GM12801 (cell line): ENCODE results near the gene C2CD4C.

ENCODE experiments used
- TF ChIP-seq, protein P1 (sequence below): IDR thresholded peaks from one replicate; pipeline ENCODE4 v1.5.1; 2011; ENCODE audit warnings: control low read depth; ENCODE audit not compliant: insufficient read length; ENCODE audit errors: extremely low read depth

Gene C2CD4C

DNA sequence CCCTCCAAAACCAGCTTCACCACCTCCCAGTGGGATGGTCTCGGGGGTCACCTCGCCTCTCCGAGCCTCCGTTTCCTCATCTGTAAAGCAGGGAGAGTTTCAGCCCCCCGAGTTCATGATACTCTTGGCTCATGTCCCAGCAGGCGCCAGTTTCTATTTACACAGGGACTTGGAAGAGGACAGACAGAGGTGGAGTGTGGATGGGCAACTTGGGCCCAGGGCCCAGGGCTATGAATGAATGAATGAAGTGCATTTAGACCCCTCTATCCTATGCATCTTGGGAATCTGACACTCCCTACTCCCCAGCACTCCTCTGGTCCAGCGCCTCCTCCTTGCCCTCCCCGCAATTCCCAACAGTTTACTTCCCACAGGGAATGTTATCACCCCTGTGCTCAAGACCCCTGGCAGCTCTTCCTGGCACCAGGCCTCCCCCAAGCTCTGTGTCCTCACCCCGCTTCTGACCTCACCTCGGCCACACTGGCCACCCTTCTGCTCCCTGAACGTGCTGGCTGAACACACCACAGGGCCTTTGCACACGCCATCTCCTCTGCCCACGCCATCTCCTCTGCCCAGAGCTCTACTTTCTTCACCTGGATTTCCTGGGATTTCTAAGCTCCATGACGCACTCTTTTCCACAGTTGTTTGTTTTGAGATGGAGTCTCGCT is 4.9 kb upstream of the C2CD4C start:
- TF ChIP-seq, protein P1, sequence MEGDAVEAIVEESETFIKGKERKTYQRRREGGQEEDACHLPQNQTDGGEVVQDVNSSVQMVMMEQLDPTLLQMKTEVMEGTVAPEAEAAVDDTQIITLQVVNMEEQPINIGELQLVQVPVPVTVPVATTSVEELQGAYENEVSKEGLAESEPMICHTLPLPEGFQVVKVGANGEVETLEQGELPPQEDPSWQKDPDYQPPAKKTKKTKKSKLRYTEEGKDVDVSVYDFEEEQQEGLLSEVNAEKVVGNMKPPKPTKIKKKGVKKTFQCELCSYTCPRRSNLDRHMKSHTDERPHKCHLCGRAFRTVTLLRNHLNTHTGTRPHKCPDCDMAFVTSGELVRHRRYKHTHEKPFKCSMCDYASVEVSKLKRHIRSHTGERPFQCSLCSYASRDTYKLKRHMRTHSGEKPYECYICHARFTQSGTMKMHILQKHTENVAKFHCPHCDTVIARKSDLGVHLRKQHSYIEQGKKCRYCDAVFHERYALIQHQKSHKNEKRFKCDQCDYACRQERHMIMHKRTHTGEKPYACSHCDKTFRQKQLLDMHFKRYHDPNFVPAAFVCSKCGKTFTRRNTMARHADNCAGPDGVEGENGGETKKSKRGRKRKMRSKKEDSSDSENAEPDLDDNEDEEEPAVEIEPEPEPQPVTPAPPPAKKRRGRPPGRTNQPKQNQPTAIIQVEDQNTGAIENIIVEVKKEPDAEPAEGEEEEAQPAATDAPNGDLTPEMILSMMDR: no peak

DNA sequence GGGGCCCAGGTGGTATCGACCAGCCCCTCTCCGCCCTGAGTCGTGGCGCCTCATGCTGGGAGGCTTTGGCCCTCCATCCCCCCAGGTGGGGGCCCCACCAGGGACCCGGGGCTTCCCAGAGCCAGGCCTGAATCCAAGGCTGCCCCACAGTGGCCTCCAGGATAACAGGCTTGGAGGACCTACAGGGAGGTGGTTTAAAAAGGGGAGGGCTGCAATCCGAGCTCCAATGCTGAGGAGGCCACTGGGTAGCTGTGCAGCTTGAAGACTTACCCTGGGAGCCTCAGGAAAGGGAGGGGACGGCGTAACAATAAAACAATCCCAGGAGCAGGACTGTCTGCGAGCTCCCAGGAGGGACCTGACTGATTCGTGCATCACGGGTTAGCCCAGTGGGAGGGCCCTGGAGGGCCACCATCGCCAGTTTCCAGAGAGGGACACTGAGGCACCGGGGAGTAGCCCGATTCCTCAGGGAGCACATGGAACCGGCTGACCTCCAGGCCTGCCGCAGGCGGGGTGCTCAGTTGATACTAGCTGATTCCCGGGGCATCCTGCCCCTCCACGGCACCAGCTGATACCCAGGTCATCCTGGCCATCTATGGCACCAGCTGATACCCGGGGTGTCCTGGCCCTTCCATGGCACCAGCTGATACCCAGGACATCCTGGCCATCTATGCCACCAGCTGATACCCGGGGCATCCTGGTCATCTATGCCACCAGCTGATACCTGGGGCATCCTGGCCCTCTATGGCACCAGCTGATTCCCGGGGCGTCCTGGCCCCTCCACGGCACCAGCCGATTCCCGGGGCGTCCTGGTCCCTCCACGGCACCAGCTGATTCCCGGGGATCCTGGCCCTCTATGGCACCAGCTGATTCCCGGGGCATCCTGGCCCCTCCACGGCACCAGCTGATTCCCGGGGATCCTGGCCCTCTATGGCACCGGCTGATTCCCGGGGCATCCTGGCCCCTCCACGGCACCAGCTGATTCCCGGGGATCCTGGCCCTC is 3.7 kb upstream of the C2CD4C start:
- TF ChIP-seq, protein P1: no peak

DNA sequence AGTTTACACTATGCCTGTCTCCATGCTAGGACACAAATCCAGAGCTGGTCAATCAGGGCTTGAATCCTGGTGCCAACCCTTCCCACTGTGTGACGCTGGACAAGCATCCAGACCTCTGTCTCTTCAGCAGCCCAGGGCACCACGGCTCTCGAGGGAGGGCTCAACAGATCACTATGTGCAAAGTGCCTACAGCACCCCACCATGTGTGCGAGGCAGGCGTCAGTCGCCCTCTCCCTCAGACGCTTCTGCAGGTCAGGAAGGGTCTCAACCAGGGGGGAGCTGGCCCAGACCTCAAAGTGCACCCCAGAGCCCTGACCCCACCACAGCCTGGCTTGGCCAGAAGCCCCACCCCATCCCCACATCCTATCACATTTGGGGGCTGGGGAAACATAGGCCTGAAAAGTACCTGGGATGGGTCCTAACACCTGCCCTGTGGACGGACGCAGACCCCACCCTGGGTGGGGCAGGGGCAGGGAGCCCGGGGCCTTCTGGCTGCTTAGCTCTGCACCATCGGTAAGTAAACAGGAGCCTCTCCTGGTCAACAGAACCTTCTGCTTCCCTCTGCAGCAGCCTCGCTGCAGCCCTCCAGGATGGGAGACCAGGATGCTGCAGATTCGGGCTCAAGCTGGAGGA is 2.9 kb upstream of the C2CD4C start:
- TF ChIP-seq, protein P1: no peak

DNA sequence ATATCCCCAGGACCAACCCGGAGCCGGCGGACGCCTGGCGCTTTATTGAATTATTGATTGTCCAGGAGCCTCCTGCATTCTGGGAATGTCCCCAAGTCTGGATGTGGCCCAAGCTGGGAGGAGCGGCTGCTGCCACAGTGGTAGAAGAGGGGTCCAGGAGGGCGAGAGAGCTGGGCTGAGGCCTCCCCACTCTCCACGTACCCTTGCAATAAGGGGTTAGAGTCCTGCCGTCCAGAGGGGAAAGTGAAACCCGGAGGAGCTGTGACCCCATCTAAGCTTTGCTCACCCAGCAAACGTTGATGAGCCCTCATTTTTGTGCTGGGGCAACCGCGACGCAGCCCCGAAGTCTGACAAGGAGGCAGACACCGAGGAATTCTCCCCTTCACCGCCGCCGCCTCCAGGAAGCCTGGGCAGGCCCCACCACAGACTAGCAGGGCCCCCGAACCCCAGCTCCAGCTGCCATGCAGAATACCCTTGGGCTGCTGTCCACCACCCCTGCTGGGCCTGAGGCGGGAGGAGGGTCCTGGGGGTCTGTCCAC is 1.4 kb upstream of the C2CD4C start:
- TF ChIP-seq, protein P1: no peak

DNA sequence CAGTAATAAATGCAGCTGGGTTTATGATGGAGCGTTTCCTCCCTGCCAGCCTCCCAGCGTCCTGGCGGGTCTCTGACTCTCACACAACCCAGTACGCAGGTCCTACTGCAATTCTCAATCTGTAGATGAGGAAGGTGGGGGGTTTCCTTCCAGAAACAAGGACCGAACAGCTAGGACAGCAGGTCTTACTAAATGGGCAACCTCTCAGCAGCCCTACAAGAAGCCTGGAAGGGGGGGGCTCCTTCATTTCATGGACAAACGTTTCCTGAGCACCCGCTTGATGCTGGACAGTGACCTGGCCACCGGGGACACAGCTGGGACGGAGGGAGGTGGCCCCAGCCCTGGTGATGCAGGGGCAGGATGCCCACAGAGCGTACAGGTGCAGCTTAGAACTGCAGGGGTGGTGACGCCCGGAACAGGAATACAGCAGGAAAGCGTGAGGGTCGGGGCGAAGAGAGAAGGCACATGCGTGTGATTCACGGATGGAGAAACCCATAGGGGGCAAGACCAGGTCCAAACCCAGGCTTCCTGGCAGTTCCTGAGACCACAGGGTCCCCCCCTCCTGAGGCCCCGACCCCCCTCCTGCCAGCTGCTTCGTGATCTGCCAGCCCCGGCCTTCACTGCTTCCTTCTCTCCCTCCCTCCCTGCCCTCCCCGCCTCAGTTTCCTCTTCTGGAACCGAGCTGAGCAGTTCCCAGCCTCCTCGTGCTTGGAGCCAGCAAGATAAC is 732 bp upstream of the C2CD4C start:
- TF ChIP-seq, protein P1: no peak

DNA sequence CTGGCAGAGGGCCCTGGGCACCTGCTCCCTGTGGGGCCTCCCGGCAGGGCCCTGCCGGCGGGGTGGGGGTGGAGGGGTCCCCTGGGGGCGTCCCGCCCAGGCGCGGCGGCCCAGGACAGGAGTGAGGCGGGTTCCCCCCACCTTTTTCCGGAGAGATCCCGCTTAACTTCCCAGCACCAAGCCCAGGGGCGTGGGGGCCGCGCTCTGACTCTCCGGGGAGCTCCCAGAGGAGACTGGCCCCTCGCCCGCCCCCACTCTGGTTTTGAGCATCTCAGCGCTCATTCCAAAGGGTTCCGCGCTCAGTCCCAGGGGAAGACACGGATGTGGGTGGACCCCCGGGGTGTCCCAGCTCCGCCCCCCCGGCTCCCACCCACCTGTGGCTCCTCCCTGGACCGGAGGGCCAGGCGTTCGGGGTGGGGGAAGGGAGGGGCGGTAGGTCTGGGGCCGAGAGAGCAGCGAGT is 476 bp downstream of the C2CD4C start:
- TF ChIP-seq, protein P1: no peak
